Pancreas (tissue), 10 donors: ENCODE data around the gene RAMAC. TPM values are rescaled to one million over a fixed set of nuclear protein-coding genes. Genes with fewer than 3 reads are reported as not detected.

Experiments used
- ATAC-seq, 4 donors: fragments of 200-7000 bp; cut with Tn5 transposase; one replicate each; pipeline versions ENCODE4 v1.8.0 to v1.9.1; 2020; ENCODE audit warnings: mild to moderate bottlenecking in 4 of 4, moderate library complexity in 4 of 4
- DNase-seq, 6 donors: peaks; one replicate each; pipeline ENCODE4 v3.0.0-alpha.2; 2020
- FAIRE-seq: peaks from 2 replicates; lab custom pipeline; 2012; peaks lifted over from hg19 to GRCh38; lab: Jason Lieb, UNC
- H3K27ac ChIP-seq, 4 donors: fragments of 200-600 bp; sonication (generic); 1 replicate in 3 of 4; 2 replicates in 1 of 4; pipeline versions ENCODE4 v1.5.0 to v1.8.0; 2020
- H3K27me3 ChIP-seq, 4 donors: fragments of 200-600 bp; one replicate each; pipeline ENCODE4 v1.8.0; 2021
- H3K36me3 ChIP-seq, 3 donors: fragments of 200-600 bp; sonication (generic) in 1 of 3; one replicate each; pipeline versions ENCODE4 v1.5.0 to v1.8.0; 2020 to 2021
- H3K4me1 ChIP-seq, 3 donors: fragments of 200-600 bp; one replicate each; pipeline ENCODE4 v1.8.0; 2021
- H3K4me3 ChIP-seq, 4 donors: fragments of 200-600 bp; sonication (generic) in 2 of 4; one replicate each; pipeline versions ENCODE4 v1.5.0 to v1.8.0; 2020 to 2021
- H3K9me3 ChIP-seq, 4 donors: fragments of 200-600 bp; one replicate each; pipeline ENCODE4 v1.8.0; 2021
- CTCF ChIP-seq, 4 donors: fragments of 200-600 bp; sonication (generic) in 3 of 4; IDR thresholded peaks; one replicate each; pipeline versions ENCODE4 v1.5.0 to v1.8.0; 2021; ENCODE audit warnings: antibody characterized with exemption in 4 of 4
- WGBS, 2 donors: extraction: QIAGEN DNeasy Blood & Tissue Kit; methylation state at CpG; one replicate each; pipeline ENCODE4 v1.1.7; 2013; 5-methylcytosine and 5-hydroxymethylcytosine counted together
- intact Hi-C, 3 donors: fragments of 100-400 bp; cut with DNase I; formaldehyde crosslinking; loops; one replicate each; pipeline versions ENCODE4 v1.11.1 to v1.14.2; 2022
- polyA plus RNA-seq, 2 donors: library from polyadenylated mRNA; stranded (reverse); fragments of 200-250 nt; gene quantifications; one replicate each; pipeline ENCODE4 v1.2.3, GENCODE V29; 2013
- total RNA-seq, 6 donors: library from RNA; stranded (reverse); fragmentation: NEBNext Ultra II Directional in 4 of 6; extraction: Animal tissue kit (Norgen Biotek cat#: 25700) in 4 of 6; gene quantifications; one replicate each; pipeline versions ENCODE4 v1.2.1 to v1.2.4, GENCODE V29; 2021 to 2023
- donor health status: healthy with polysubstance abuse.
- donor health status: DM: no; HTN: no; CAD: no; lungs with moderate emphysema.
- donor health status: DM: no; HTN: no; CAD: no.
- donor health status: control.
- donor health status: control.
- donor health status: Bipolar disorder and iron deficiency.
- donor health status: DM: yes; HTN: yes; CAD: no.
- donor health status: DM: no; HTN: no; CAD: no.
- donor health status: DM: no; HTN: no; CAD: no.
- donor health status: DM: yes; HTN: yes; CAD: no.

RAMAC gene
- total and polyA plus RNA-seq, 8 donors, result 7.0 to 15.5 (median 9.8) TPM

DNA sequence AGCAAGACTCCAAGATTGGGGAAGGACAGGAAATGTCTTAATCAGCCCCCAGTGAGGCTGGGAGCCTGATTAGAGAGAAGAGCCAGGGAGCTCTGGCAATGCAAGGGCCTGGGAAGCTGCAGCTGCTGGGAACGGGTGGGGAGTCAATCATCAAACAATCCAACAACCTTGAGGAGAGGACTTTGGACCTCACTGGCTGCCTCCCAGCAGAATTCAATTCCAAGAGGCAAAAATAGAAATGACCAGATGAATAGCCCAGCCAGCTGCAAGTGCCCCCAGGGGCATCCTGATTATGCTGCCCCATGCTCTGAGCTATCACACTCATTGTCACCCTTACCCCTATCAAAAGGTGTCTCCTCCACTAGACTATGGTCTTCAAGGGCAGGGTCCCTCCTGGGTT is 27.4 kb upstream of the RAMAC start:
- H3K9me3 ChIP-seq, result no peaks in the 10 kb centered on the region
- intact Hi-C loops, result no loop called here
- H3K4me3 ChIP-seq, result no peak overlapping the region
- FAIRE-seq (no peak), ATAC-seq (peak; percentile 79 to 91 (median 84)), DNase-seq (peak; percentile 80 to 94 (median 92))
- TF ChIP-seq CTCF (IDR thresholded peaks at IDR 0.05), result no peak
- no peaks in the 10 kb centered on the region for H3K36me3 ChIP-seq
- H3K27me3 ChIP-seq, result no peaks in the 10 kb centered on the region
- WGBS, 2 donors, result 18% methylated on average over 1 of the region's 1 CpG
- H3K27ac ChIP-seq, result peak overlapping the region; percentile 57 to 83 (median 78)
- peaks cover 20 to 45% (median 31%) of the 10 kb centered on the region in 3 donors for H3K4me1 ChIP-seq

GRCh38 chr15:82959423-82959822 is 26.6 kb upstream of the RAMAC start:
- FAIRE-seq, result no peak
- TF ChIP-seq CTCF (IDR thresholded peaks at IDR 0.05), result no peak
- DNase-seq, result no peak
- H3K4me1 ChIP-seq, result peaks cover 20 to 50% (median 31%) of the 10 kb centered on the region in 3 donors
- H3K36me3 ChIP-seq, result no peaks in the 10 kb centered on the region
- H3K27ac ChIP-seq, result peak overlapping the region; percentile 35 to 83 (median 70)
- peak; percentile 35 to 62 (median 43) for ATAC-seq
- H3K9me3 ChIP-seq, result no peaks in the 10 kb centered on the region
- 44 to 54% methylated on average over 5 of the region's 5 CpGs for WGBS, 2 donors
- no peaks in the 10 kb centered on the region for H3K27me3 ChIP-seq
- intact Hi-C loops, result no loop called here
- no peak overlapping the region for H3K4me3 ChIP-seq

DNA sequence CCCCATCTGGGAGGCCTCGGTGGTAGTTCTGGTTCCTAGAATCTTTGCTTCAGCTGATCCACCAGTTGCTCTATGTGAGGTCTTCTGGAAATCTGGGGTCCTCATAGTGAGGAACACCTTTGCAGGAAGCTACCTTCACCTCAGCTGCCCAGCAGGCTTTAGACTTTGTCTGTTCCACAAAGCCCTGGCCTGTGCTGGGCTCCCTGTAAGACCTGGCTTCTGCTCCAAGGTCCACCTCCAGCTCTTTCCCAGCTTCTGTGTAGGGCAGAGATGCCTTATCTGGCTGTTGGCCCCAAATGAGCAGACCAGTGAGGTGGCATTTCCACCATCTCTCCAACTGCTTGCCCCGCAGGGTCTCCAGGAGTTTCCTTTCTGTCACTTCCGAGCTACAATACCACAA is 25.2 kb upstream of the RAMAC start:
- H3K9me3 ChIP-seq, result no peaks in the 10 kb centered on the region
- FAIRE-seq (no peak), DNase-seq (no peak), ATAC-seq (peak in 3 of 4 donors; percentile 17 to 43 (median 41))
- peaks cover 20 to 50% (median 31%) of the 10 kb centered on the region in 3 donors for H3K4me1 ChIP-seq
- 48 to 55% methylated on average over 3 of the region's 3 CpGs for WGBS, 2 donors
- H3K27ac ChIP-seq, result peak overlapping the region; percentile 0 to 83 (median 22)
- peak overlapping the region in 1 of 4 donors; percentile 10 for H3K4me3 ChIP-seq
- TF ChIP-seq CTCF (IDR thresholded peaks at IDR 0.05), result no peak
- intact Hi-C loops, result loop anchor here in 1 of 3 donors (10.0 kb wide), 1 partner anchor 106 kb away; no protein-coding TSS in a partner anchor
- no peaks in the 10 kb centered on the region for H3K36me3 ChIP-seq
- H3K27me3 ChIP-seq, result no peaks in the 10 kb centered on the region

DNA sequence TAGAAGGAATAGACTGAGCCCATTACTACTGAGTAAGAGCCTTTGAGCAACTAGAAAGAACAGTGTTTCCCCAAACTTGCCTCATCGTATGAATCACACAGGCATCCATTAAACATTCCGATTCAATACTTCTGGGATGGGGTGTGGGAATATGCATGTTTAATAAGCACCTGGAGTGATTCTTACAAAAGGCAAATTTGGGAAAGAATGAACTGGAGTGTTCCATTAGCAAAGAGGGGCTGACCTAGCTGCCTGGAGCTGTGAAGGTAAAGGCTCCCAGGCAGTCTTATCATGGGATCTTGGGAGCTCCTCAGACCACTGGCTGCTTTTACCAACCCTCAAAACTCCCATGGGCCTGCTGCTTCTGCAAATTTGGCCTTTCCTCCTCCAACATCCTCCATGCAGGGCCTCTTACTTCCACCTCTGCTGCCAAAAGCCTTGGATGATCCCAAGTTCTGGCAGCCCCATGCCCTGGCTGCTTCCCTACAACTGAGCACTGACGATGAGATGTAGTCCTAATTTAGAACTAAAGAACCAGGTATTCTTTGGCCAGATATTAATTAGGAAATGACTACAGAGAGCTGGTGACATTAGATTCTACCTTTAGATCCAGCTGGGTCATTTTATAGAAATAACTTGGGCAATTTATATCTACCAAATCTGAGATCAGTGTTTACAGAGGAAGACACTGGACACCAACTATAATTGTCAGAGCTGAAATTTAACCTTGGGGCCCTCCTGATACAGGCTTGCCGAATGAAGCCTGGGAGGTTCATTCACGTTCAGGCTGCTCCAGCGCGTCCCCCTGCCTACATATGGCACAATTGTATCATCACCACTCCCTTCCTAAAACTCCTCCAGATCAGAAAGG is 22.3 kb upstream of the RAMAC start:
- Histone ChIP-seq H3K27ac (peak overlapping the region in 1 of 4 donors; percentile 52), H3K27me3 (no peaks in the 10 kb centered on the region), H3K4me1 (peaks cover 18 to 38% (median 23%) of the 10 kb centered on the region in 3 donors), H3K4me3 (no peak overlapping the region), H3K36me3 (no peaks in the 10 kb centered on the region), H3K9me3 (no peaks in the 10 kb centered on the region)
- ATAC-seq (peak in 1 of 4 donors; percentile 19), DNase-seq (no peak), FAIRE-seq (no peak)
- TF ChIP-seq CTCF (IDR thresholded peaks at IDR 0.05), result no peak
- 75% methylated on average over 7 of the region's 7 CpGs for WGBS, 2 donors
- intact Hi-C loops, result loop anchor here in 1 of 3 donors (10.0 kb wide), 1 partner anchor 109 kb away; no protein-coding TSS in a partner anchor
